Measurements from ENCODE around the gene RAB31. TPM values are rescaled to one million over a fixed set of nuclear protein-coding genes. Genes with fewer than 3 reads are reported as not detected.
A peak's percentile ranks its signal among the peaks of the same experiment; 100 is the strongest.
"Not testable (repeated sequence)": the region's sequence is repeated elsewhere in the genome, so short reads cannot be mapped to it uniquely, and the experiment has no call there.

RAB31 gene
- polyA plus RNA-seq, 1 donor, result 15.5 TPM

- no CpG with 5 or more reads among the region's 6 CpGs for WGBS (ENCODE audit: insufficient coverage, low lambda C conversion rate)
- Histone ChIP-seq H3K27ac (ENCODE audit: low read length) (no peak overlapping the region), H3K4me1 (ENCODE audit: control insufficient read depth, insufficient read depth, low read length) (peaks cover 10% of the 10 kb centered on the region), H3K36me3 (ENCODE audit: control insufficient read depth, insufficient read depth, low read length) (no peaks in the 10 kb centered on the region), H3K4me3 (ENCODE audit: low read length) (no peak overlapping the region), H3K27me3 (ENCODE audit: control insufficient read depth, insufficient read depth, low read length) (no peaks in the 10 kb centered on the region), H3K9me3 (ENCODE audit: control insufficient read depth, low read depth, low read length) (no peaks in the 10 kb centered on the region)
- no peak for DNase-seq
Observed at GRCh38 chr18:9894454-9895068, 186.5 kb downstream of the RAB31 start.

- H3K4me3 ChIP-seq (ENCODE audit: low read length), result no peak overlapping the region
- no CpG with 5 or more reads among the region's 5 CpGs for WGBS (ENCODE audit: insufficient coverage, low lambda C conversion rate)
- peaks cover 10% of the 10 kb centered on the region for H3K4me1 ChIP-seq (ENCODE audit: control insufficient read depth, insufficient read depth, low read length)
- no peaks in the 10 kb centered on the region for H3K36me3 ChIP-seq (ENCODE audit: control insufficient read depth, insufficient read depth, low read length)
- no peaks in the 10 kb centered on the region for H3K9me3 ChIP-seq (ENCODE audit: control insufficient read depth, low read depth, low read length)
- H3K27ac ChIP-seq (ENCODE audit: low read length), result no peak overlapping the region
- no peak for DNase-seq
- no peaks in the 10 kb centered on the region for H3K27me3 ChIP-seq (ENCODE audit: control insufficient read depth, insufficient read depth, low read length)
Observed at GRCh38 chr18:9897129-9897528, 189.0 kb downstream of the RAB31 start.

- H3K9me3 ChIP-seq (ENCODE audit: control insufficient read depth, low read depth, low read length); H3K4me3 ChIP-seq (ENCODE audit: low read length); H3K27me3 ChIP-seq (ENCODE audit: control insufficient read depth, insufficient read depth, low read length); H3K4me1 ChIP-seq (ENCODE audit: control insufficient read depth, insufficient read depth, low read length); DNase-seq; H3K36me3 ChIP-seq (ENCODE audit: control insufficient read depth, insufficient read depth, low read length); H3K27ac ChIP-seq (ENCODE audit: low read length): not testable (repeated sequence)
- 80% methylated on average over 1 of the region's 10 CpGs for WGBS (ENCODE audit: insufficient coverage, low lambda C conversion rate)
Observed at GRCh38 chr18:9897787-9898291, 189.7 kb downstream of the RAB31 start.

GRCh38 chr18:9898792-9899549, 190.9 kb downstream of the RAB31 start:
- Histone ChIP-seq H3K9me3 (ENCODE audit: control insufficient read depth, low read depth, low read length) (no peaks in the 10 kb centered on the region), H3K36me3 (ENCODE audit: control insufficient read depth, insufficient read depth, low read length) (no peaks in the 10 kb centered on the region), H3K27me3 (ENCODE audit: control insufficient read depth, insufficient read depth, low read length) (no peaks in the 10 kb centered on the region), H3K4me3 (ENCODE audit: low read length) (no peak overlapping the region), H3K27ac (ENCODE audit: low read length) (peak overlapping the region; percentile 64), H3K4me1 (ENCODE audit: control insufficient read depth, insufficient read depth, low read length) (peaks cover 10% of the 10 kb centered on the region)
- peak; percentile 74 to 87 for DNase-seq
- 60% methylated on average over 3 of the region's 11 CpGs for WGBS (ENCODE audit: insufficient coverage, low lambda C conversion rate)

GRCh38 chr18:9899550-9899930, 191.4 kb downstream of the RAB31 start:
- H3K27me3 ChIP-seq (ENCODE audit: control insufficient read depth, insufficient read depth, low read length), result not testable (repeated sequence)

GRCh38 chr18:9900699-9901098, 192.6 kb downstream of the RAB31 start:
- 71% methylated on average over 3 of the region's 7 CpGs for WGBS (ENCODE audit: insufficient coverage, low lambda C conversion rate)
- no peak overlapping the region for H3K27ac ChIP-seq (ENCODE audit: low read length)
- H3K4me1 ChIP-seq (ENCODE audit: control insufficient read depth, insufficient read depth, low read length), result peaks cover 3% of the 10 kb centered on the region
- no peak overlapping the region for H3K4me3 ChIP-seq (ENCODE audit: low read length)
- DNase-seq, result no peak
- H3K36me3 ChIP-seq (ENCODE audit: control insufficient read depth, insufficient read depth, low read length), result no peaks in the 10 kb centered on the region
- H3K27me3 ChIP-seq (ENCODE audit: control insufficient read depth, insufficient read depth, low read length), result no peaks in the 10 kb centered on the region
- H3K9me3 ChIP-seq (ENCODE audit: control insufficient read depth, low read depth, low read length), result no peaks in the 10 kb centered on the region

More at GRCh38 chr18:9899550-9899930, 191.4 kb downstream of the RAB31 start:
- not testable (repeated sequence) for H3K4me1 ChIP-seq (ENCODE audit: control insufficient read depth, insufficient read depth, low read length); H3K9me3 ChIP-seq (ENCODE audit: control insufficient read depth, low read depth, low read length); H3K4me3 ChIP-seq (ENCODE audit: low read length); H3K36me3 ChIP-seq (ENCODE audit: control insufficient read depth, insufficient read depth, low read length); DNase-seq
- H3K27ac ChIP-seq (ENCODE audit: low read length), result peak overlapping the region; percentile 62
- WGBS (ENCODE audit: insufficient coverage, low lambda C conversion rate), result no CpG with 5 or more reads among the region's 1 CpG

GRCh38 chr18:9901377-9901776, 193.3 kb downstream of the RAB31 start:
- Histone ChIP-seq H3K4me1 (ENCODE audit: control insufficient read depth, insufficient read depth, low read length) (peaks cover 3% of the 10 kb centered on the region), H3K27me3 (ENCODE audit: control insufficient read depth, insufficient read depth, low read length) (no peaks in the 10 kb centered on the region), H3K9me3 (ENCODE audit: control insufficient read depth, low read depth, low read length) (no peaks in the 10 kb centered on the region), H3K36me3 (ENCODE audit: control insufficient read depth, insufficient read depth, low read length) (no peaks in the 10 kb centered on the region), H3K4me3 (ENCODE audit: low read length) (no peak overlapping the region), H3K27ac (ENCODE audit: low read length) (no peak overlapping the region)
- 100% methylated on average over 1 of the region's 3 CpGs for WGBS (ENCODE audit: insufficient coverage, low lambda C conversion rate)
- no peak for DNase-seq

GRCh38 chr18:9902264-9902663, 194.2 kb downstream of the RAB31 start:
- not testable (repeated sequence) for H3K27me3 ChIP-seq (ENCODE audit: control insufficient read depth, insufficient read depth, low read length); H3K4me1 ChIP-seq (ENCODE audit: control insufficient read depth, insufficient read depth, low read length); DNase-seq; H3K9me3 ChIP-seq (ENCODE audit: control insufficient read depth, low read depth, low read length); H3K4me3 ChIP-seq (ENCODE audit: low read length); H3K36me3 ChIP-seq (ENCODE audit: control insufficient read depth, insufficient read depth, low read length); H3K27ac ChIP-seq (ENCODE audit: low read length)
- WGBS (ENCODE audit: insufficient coverage, low lambda C conversion rate), result no CpG with 5 or more reads among the region's 14 CpGs

GRCh38 chr18:9902832-9903231, 194.7 kb downstream of the RAB31 start:
- DNase-seq, result no peak
- 100% methylated on average over 1 of the region's 10 CpGs for WGBS (ENCODE audit: insufficient coverage, low lambda C conversion rate)
- no peaks in the 10 kb centered on the region for H3K9me3 ChIP-seq (ENCODE audit: control insufficient read depth, low read depth, low read length)

GRCh38 chr18:9905401-9905922, 197.4 kb downstream of the RAB31 start:
- Histone ChIP-seq H3K4me1 (ENCODE audit: control insufficient read depth, insufficient read depth, low read length) (no peaks in the 10 kb centered on the region), H3K36me3 (ENCODE audit: control insufficient read depth, insufficient read depth, low read length) (no peaks in the 10 kb centered on the region), H3K27ac (ENCODE audit: low read length) (no peak overlapping the region), H3K4me3 (ENCODE audit: low read length) (no peak overlapping the region), H3K9me3 (ENCODE audit: control insufficient read depth, low read depth, low read length) (no peaks in the 10 kb centered on the region), H3K27me3 (ENCODE audit: control insufficient read depth, insufficient read depth, low read length) (no peaks in the 10 kb centered on the region)
- no peak for DNase-seq
- WGBS (ENCODE audit: insufficient coverage, low lambda C conversion rate), result no CpG with 5 or more reads among the region's 5 CpGs

More at GRCh38 chr18:9902832-9903231, 194.7 kb downstream of the RAB31 start:
- peaks cover 3% of the 10 kb centered on the region for H3K4me1 ChIP-seq (ENCODE audit: control insufficient read depth, insufficient read depth, low read length)
- H3K27ac ChIP-seq (ENCODE audit: low read length), result no peak overlapping the region
- H3K27me3 ChIP-seq (ENCODE audit: control insufficient read depth, insufficient read depth, low read length), result no peaks in the 10 kb centered on the region
- H3K4me3 ChIP-seq (ENCODE audit: low read length), result no peak overlapping the region
- no peaks in the 10 kb centered on the region for H3K36me3 ChIP-seq (ENCODE audit: control insufficient read depth, insufficient read depth, low read length)

Data from large intestine (tissue), 3 donors.